Activated naive CD4-positive, alpha-beta T cell treated with anti-CD3 and anti-CD28 coated beads, Interleukin-2, amount 50 U/mL, for 24 hours (primary cell): ENCODE measurements around the gene CLIC3.

ENCODE experiments used
- H3K27ac Mint-ChIP-seq: one replicate; pipeline ENCODE4 v1.8.0; 2021; ENCODE audit warnings: mild to moderate bottlenecking, mixed read lengths
- H3K27me3 Mint-ChIP-seq: one replicate; pipeline ENCODE4 v1.8.0; 2021; ENCODE audit warnings: mixed read lengths
- H3K36me3 Mint-ChIP-seq: one replicate; pipeline ENCODE4 v1.8.0; 2021; ENCODE audit warnings: mixed read lengths
- H3K4me1 Mint-ChIP-seq: one replicate; pipeline ENCODE4 v1.8.0; 2021; ENCODE audit warnings: mixed read lengths
- H3K4me3 Mint-ChIP-seq: one replicate; pipeline ENCODE4 v1.8.0; 2021; ENCODE audit warnings: mild to moderate bottlenecking, mixed read lengths
- H3K9me3 Mint-ChIP-seq: one replicate; pipeline ENCODE4 v1.8.0; 2021; ENCODE audit warnings: mixed read lengths

CLIC3 gene

GRCh38 chr9:136996361-136997292 is at the start of gene CLIC3:
Gene CLIC3 (minus strand): TSS chr9:136996568. CDS start chr9:136996543, 25 bp downstream.
- no peaks in the 10 kb centered on the region for H3K27me3 Mint-ChIP-seq
- peak within 1 kb of the TSS; percentile 42 for H3K4me3 Mint-ChIP-seq
- no peaks in the 10 kb centered on the region for H3K9me3 Mint-ChIP-seq
- H3K27ac Mint-ChIP-seq: peak within 1 kb of the TSS; percentile 51
- no peaks in the 10 kb centered on the region for H3K36me3 Mint-ChIP-seq
- peaks cover 22% of the 10 kb centered on the region for H3K4me1 Mint-ChIP-seq

GRCh38 chr9:137045294-137046087 is 49.1 kb upstream of the CLIC3 start:
- Mint-ChIP-seq H3K27me3 (peaks cover 10% of the 10 kb centered on the region), H3K36me3 (no peaks in the 10 kb centered on the region), H3K9me3 (no peaks in the 10 kb centered on the region), H3K4me3 (peak overlapping the region; percentile 76), H3K27ac (no peak overlapping the region), H3K4me1 (peaks cover 14% of the 10 kb centered on the region)

- peak overlapping the region; percentile 76 for H3K4me3 Mint-ChIP-seq
- H3K4me1 Mint-ChIP-seq: peaks cover 12% of the 10 kb centered on the region
- no peak overlapping the region for H3K27ac Mint-ChIP-seq
- no peaks in the 10 kb centered on the region for H3K9me3 Mint-ChIP-seq
- H3K36me3 Mint-ChIP-seq: no peaks in the 10 kb centered on the region
- H3K27me3 Mint-ChIP-seq: peaks cover 8% of the 10 kb centered on the region
Observed at GRCh38 chr9:137044502-137045177, 48.3 kb upstream of the CLIC3 start.

- H3K4me3 Mint-ChIP-seq: no peak overlapping the region
- H3K9me3 Mint-ChIP-seq: no peaks in the 10 kb centered on the region
- H3K27ac Mint-ChIP-seq: no peak overlapping the region
- peaks cover 10% of the 10 kb centered on the region for H3K4me1 Mint-ChIP-seq
- H3K36me3 Mint-ChIP-seq: no peaks in the 10 kb centered on the region
- H3K27me3 Mint-ChIP-seq: peaks cover 4% of the 10 kb centered on the region
Observed at GRCh38 chr9:137044037-137044436, 47.7 kb upstream of the CLIC3 start.

GRCh38 chr9:137042751-137043727 is 46.7 kb upstream of the CLIC3 start:
- Mint-ChIP-seq H3K36me3 (no peaks in the 10 kb centered on the region), H3K27me3 (peaks cover 4% of the 10 kb centered on the region), H3K9me3 (no peaks in the 10 kb centered on the region), H3K4me1 (peaks cover 10% of the 10 kb centered on the region), H3K27ac (no peak overlapping the region), H3K4me3 (no peak overlapping the region)

- no peak overlapping the region for H3K4me3 Mint-ChIP-seq
- no peaks in the 10 kb centered on the region for H3K27me3 Mint-ChIP-seq
- H3K4me1 Mint-ChIP-seq: peaks cover 10% of the 10 kb centered on the region
Observed at GRCh38 chr9:137041124-137041523, 44.8 kb upstream of the CLIC3 start.

GRCh38 chr9:137040568-137040967 is 44.2 kb upstream of the CLIC3 start:
- Mint-ChIP-seq H3K9me3 (no peaks in the 10 kb centered on the region), H3K27me3 (no peaks in the 10 kb centered on the region), H3K27ac (no peak overlapping the region), H3K36me3 (no peaks in the 10 kb centered on the region), H3K4me3 (no peak overlapping the region), H3K4me1 (peaks cover 10% of the 10 kb centered on the region)

More at GRCh38 chr9:137041124-137041523, 44.8 kb upstream of the CLIC3 start:
- H3K36me3 Mint-ChIP-seq: no peaks in the 10 kb centered on the region
- no peak overlapping the region for H3K27ac Mint-ChIP-seq
- H3K9me3 Mint-ChIP-seq: no peaks in the 10 kb centered on the region

GRCh38 chr9:137039611-137040366 is 43.4 kb upstream of the CLIC3 start:
- peaks cover 12% of the 10 kb centered on the region for H3K4me1 Mint-ChIP-seq
- H3K9me3 Mint-ChIP-seq: no peaks in the 10 kb centered on the region
- H3K27ac Mint-ChIP-seq: no peak overlapping the region
- H3K27me3 Mint-ChIP-seq: no peaks in the 10 kb centered on the region
- H3K4me3 Mint-ChIP-seq: no peak overlapping the region
- H3K36me3 Mint-ChIP-seq: no peaks in the 10 kb centered on the region

- Mint-ChIP-seq H3K4me1 (peaks cover 11% of the 10 kb centered on the region), H3K4me3 (no peak overlapping the region), H3K27ac (no peak overlapping the region)
Observed at GRCh38 chr9:137038916-137039315, 42.5 kb upstream of the CLIC3 start.

GRCh38 chr9:137037483-137037882 is 41.1 kb upstream of the CLIC3 start:
- peaks cover 15% of the 10 kb centered on the region for H3K4me1 Mint-ChIP-seq
- no peaks in the 10 kb centered on the region for H3K27me3 Mint-ChIP-seq
- H3K36me3 Mint-ChIP-seq: no peaks in the 10 kb centered on the region
- H3K4me3 Mint-ChIP-seq: no peak overlapping the region
- H3K9me3 Mint-ChIP-seq: no peaks in the 10 kb centered on the region
- no peak overlapping the region for H3K27ac Mint-ChIP-seq

More at GRCh38 chr9:137038916-137039315, 42.5 kb upstream of the CLIC3 start:
- Mint-ChIP-seq H3K27me3 (no peaks in the 10 kb centered on the region), H3K9me3 (no peaks in the 10 kb centered on the region), H3K36me3 (no peaks in the 10 kb centered on the region)

- Mint-ChIP-seq H3K27ac (no peak overlapping the region), H3K4me1 (peaks cover 16% of the 10 kb centered on the region), H3K9me3 (no peaks in the 10 kb centered on the region), H3K27me3 (no peaks in the 10 kb centered on the region), H3K4me3 (no peak overlapping the region), H3K36me3 (no peaks in the 10 kb centered on the region)
Observed at GRCh38 chr9:137037035-137037434, 40.7 kb upstream of the CLIC3 start.

GRCh38 chr9:137035937-137036336 is 39.6 kb upstream of the CLIC3 start:
- H3K27me3 Mint-ChIP-seq: no peaks in the 10 kb centered on the region
- H3K36me3 Mint-ChIP-seq: no peaks in the 10 kb centered on the region
- H3K27ac Mint-ChIP-seq: no peak overlapping the region
- H3K4me1 Mint-ChIP-seq: peaks cover 20% of the 10 kb centered on the region
- no peaks in the 10 kb centered on the region for H3K9me3 Mint-ChIP-seq
- no peak overlapping the region for H3K4me3 Mint-ChIP-seq

GRCh38 chr9:137035507-137035834 is 39.1 kb upstream of the CLIC3 start:
- Mint-ChIP-seq H3K36me3 (no peaks in the 10 kb centered on the region), H3K4me1 (peaks cover 25% of the 10 kb centered on the region), H3K9me3 (no peaks in the 10 kb centered on the region), H3K27ac (no peak overlapping the region), H3K4me3 (no peak overlapping the region), H3K27me3 (no peaks in the 10 kb centered on the region)
